ENCODE data around the gene SMAD2. TPM values are rescaled to one million over a fixed set of nuclear protein-coding genes. Genes with fewer than 3 reads are reported as not detected.
A peak's percentile ranks its signal among the peaks of the same experiment; 100 is the strongest.

The SMAD2 gene
- total RNA-seq, 1 donor from 2014 or later = 150 TPM

DNA sequence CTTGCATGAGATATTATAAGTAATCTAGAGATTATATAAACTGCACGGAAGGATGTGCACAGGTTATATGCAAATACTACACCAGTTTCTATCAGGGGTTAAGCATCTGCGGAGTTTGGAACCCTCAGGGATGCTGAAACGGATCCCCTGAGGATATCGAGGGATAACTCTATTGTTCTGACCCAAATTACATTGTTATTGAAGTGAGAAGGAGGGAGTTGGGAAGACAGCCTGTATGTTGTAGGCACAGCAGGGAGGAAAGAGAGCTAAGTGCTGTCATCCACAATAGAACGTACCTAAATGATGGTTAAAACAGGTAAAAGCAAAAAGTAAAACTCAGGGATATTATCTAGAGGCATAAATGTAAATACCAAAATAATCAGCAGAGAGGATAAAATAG lies 44.6 kb upstream of the SMAD2 start:
- H3K9me3 Mint-ChIP-seq (ENCODE audit: unreplicated experiment) = no peaks in the 10 kb centered on the region

GRCh38 chr18:47970664-47971531 lies 40.4 kb upstream of the SMAD2 start:
- no peak for TF ChIP-seq CTCF (IDR thresholded peaks at IDR 0.05; ENCODE audit: unreplicated experiment)
- peaks cover 16% of the 10 kb centered on the region for H3K4me1 Mint-ChIP-seq (ENCODE audit: unreplicated experiment)
- DNase-seq (ENCODE audit: low spot score) = no peak
- H3K9me3 Mint-ChIP-seq (ENCODE audit: unreplicated experiment) = no peaks in the 10 kb centered on the region
- no peaks in the 10 kb centered on the region for H3K36me3 Mint-ChIP-seq (ENCODE audit: low read depth, unreplicated experiment)
- peaks cover 4% of the 10 kb centered on the region for H3K27me3 Mint-ChIP-seq (ENCODE audit: unreplicated experiment)
- no peak overlapping the region for H3K27ac Mint-ChIP-seq (ENCODE audit: unreplicated experiment)
- H3K4me3 Mint-ChIP-seq (ENCODE audit: unreplicated experiment) = no peak overlapping the region

More for the DNA sequence above, 44.6 kb upstream of the SMAD2 start:
- no peak overlapping the region for H3K27ac Mint-ChIP-seq (ENCODE audit: unreplicated experiment)
- peaks cover 4% of the 10 kb centered on the region for H3K27me3 Mint-ChIP-seq (ENCODE audit: unreplicated experiment)
- H3K4me3 Mint-ChIP-seq (ENCODE audit: unreplicated experiment) = no peak overlapping the region
- TF ChIP-seq CTCF (IDR thresholded peaks at IDR 0.05; ENCODE audit: unreplicated experiment) = no peak
- H3K4me1 Mint-ChIP-seq (ENCODE audit: unreplicated experiment) = peaks cover 29% of the 10 kb centered on the region
- DNase-seq (ENCODE audit: low spot score) = no peak
- no peaks in the 10 kb centered on the region for H3K36me3 Mint-ChIP-seq (ENCODE audit: low read depth, unreplicated experiment)

DNA sequence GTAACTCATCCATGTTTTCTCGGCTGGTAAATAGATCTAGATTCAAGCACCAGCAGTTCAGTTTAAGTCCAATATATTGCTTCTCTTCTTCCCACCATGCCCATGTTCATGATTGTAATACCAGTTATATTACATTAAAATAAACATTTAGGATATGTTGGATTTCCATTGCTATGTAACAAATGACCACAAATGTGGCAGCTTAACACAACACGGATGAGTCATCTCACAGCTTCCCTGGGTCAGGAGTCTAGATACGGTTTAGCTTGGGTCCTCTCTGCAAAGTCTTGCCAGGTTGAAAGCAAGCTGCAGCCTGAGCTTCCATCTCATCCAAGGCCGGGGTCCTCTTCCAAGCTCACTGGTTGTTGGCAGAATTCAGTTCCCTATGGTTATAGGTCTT lies 39.4 kb upstream of the SMAD2 start:
- Mint-ChIP-seq H3K36me3 (ENCODE audit: low read depth, unreplicated experiment) (no peaks in the 10 kb centered on the region), H3K4me1 (ENCODE audit: unreplicated experiment) (peaks cover 14% of the 10 kb centered on the region), H3K4me3 (ENCODE audit: unreplicated experiment) (no peak overlapping the region), H3K9me3 (ENCODE audit: unreplicated experiment) (no peaks in the 10 kb centered on the region), H3K27me3 (ENCODE audit: unreplicated experiment) (peaks cover 4% of the 10 kb centered on the region), H3K27ac (ENCODE audit: unreplicated experiment) (no peak overlapping the region)
- TF ChIP-seq CTCF (IDR thresholded peaks at IDR 0.05; ENCODE audit: unreplicated experiment) = no peak
- DNase-seq (ENCODE audit: low spot score) = no peak

DNA sequence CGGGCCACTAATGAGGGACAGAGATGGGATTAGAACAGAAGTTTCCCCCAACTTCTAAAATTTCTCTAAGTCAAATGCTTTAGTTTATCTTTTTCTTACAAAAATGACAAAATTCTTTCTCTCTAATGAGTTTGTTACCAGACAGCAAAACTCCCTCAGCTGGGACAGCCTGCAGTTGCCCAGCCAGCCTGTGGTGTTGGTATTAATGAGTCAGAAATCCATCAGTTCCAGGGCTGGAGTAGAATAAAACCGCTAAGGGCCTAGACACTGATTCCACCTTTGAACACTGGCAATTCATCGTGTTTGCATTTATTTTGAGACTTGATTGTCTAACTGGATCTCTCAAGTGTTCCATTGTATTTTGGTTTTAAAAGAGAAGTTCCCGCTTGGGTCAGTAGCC lies 38.3 kb upstream of the SMAD2 start:
- Mint-ChIP-seq H3K4me3 (ENCODE audit: unreplicated experiment) (no peak overlapping the region), H3K27me3 (ENCODE audit: unreplicated experiment) (peaks cover 4% of the 10 kb centered on the region), H3K36me3 (ENCODE audit: low read depth, unreplicated experiment) (no peaks in the 10 kb centered on the region), H3K27ac (ENCODE audit: unreplicated experiment) (peak overlapping the region; percentile 39), H3K4me1 (ENCODE audit: unreplicated experiment) (peaks cover 14% of the 10 kb centered on the region), H3K9me3 (ENCODE audit: unreplicated experiment) (no peaks in the 10 kb centered on the region)
- DNase-seq (ENCODE audit: low spot score) = no peak
- TF ChIP-seq CTCF (IDR thresholded peaks at IDR 0.05; ENCODE audit: unreplicated experiment) = no peak

- no peak overlapping the region for H3K4me3 Mint-ChIP-seq (ENCODE audit: unreplicated experiment)
- peak overlapping the region; percentile 39 for H3K27ac Mint-ChIP-seq (ENCODE audit: unreplicated experiment)
Observed at GRCh38 chr18:47968006-47968676, 37.7 kb upstream of the SMAD2 start.

More at GRCh38 chr18:47968006-47968676, 37.7 kb upstream of the SMAD2 start:
- no peaks in the 10 kb centered on the region for H3K9me3 Mint-ChIP-seq (ENCODE audit: unreplicated experiment)
- peaks cover 14% of the 10 kb centered on the region for H3K4me1 Mint-ChIP-seq (ENCODE audit: unreplicated experiment)
- peaks cover under 1% of the 10 kb centered on the region for H3K27me3 Mint-ChIP-seq (ENCODE audit: unreplicated experiment)
- no peaks in the 10 kb centered on the region for H3K36me3 Mint-ChIP-seq (ENCODE audit: low read depth, unreplicated experiment)
- no peak for DNase-seq (ENCODE audit: low spot score)
- no peak for TF ChIP-seq CTCF (IDR thresholded peaks at IDR 0.05; ENCODE audit: unreplicated experiment)

Data from endothelial cell (in vitro differentiated cells).